Sigmoid colon (tissue), 7 donors: ENCODE measurements around the gene RAB3IL1. TPM values are rescaled to one million over a fixed set of nuclear protein-coding genes. Genes with fewer than 3 reads are reported as not detected.

Experiments used
- DNase-seq: peaks from one replicate; pipeline ENCODE4 v3.0.0-alpha.2; 2019
- H3K27ac ChIP-seq, 4 donors: fragments of 200-600 bp; sonication (generic); one replicate each; pipeline ENCODE4 v1.5.1; 2016 to 2019; ENCODE audit warnings: mild to moderate bottlenecking in 1 of 4
- H3K27me3 ChIP-seq, 3 donors: fragments of 200-600 bp; sonication (generic); one replicate each; pipeline ENCODE4 v1.5.1; 2019; ENCODE audit warnings: mild to moderate bottlenecking in 1 of 3
- H3K36me3 ChIP-seq, 4 donors: fragments of 200-600 bp; sonication (generic); one replicate each; pipeline ENCODE4 v1.5.1; 2016 to 2019
- H3K4me1 ChIP-seq, 4 donors: fragments of 200-600 bp; sonication (generic); one replicate each; pipeline ENCODE4 v1.5.1; 2017 to 2019
- H3K4me3 ChIP-seq, 4 donors: fragments of 200-600 bp; sonication (generic); one replicate each; pipeline ENCODE4 v1.5.1; 2017 to 2019; ENCODE audit warnings: mild to moderate bottlenecking in 2 of 4, moderate library complexity in 1 of 4
- H3K9me3 ChIP-seq, 4 donors: fragments of 200-600 bp in 3 of 4; sonication (generic) in 3 of 4; one replicate each; pipeline versions ENCODE4 v1.5.1 to v1.6.1; 2013 to 2019
- EP300 ChIP-seq, 4 donors: sonication (generic); formaldehyde crosslinking; IDR thresholded peaks; one replicate each; pipeline ENCODE4 v1.6.1; 2017; ENCODE audit warnings: antibody characterized with exemption in 4 of 4
- POLR2A ChIP-seq, 2 donors: fragments of 450-650 bp; IDR thresholded peaks; one replicate each; pipeline ENCODE4 v1.6.1; 2016; ENCODE audit warnings: antibody characterized with exemption in 2 of 2, mild to moderate bottlenecking in 2 of 2, moderate library complexity in 2 of 2
- POLR2AphosphoS5 ChIP-seq, 4 donors: sonication (generic); formaldehyde crosslinking; IDR thresholded peaks; one replicate each; pipeline ENCODE4 v1.6.1; 2017; ENCODE audit warnings: antibody characterized with exemption in 4 of 4
- WGBS, 2 donors: extraction: QIAGEN DNeasy Blood & Tissue Kit; methylation state at CpG; one replicate each; pipeline ENCODE4 v1.1.7; 2013; 5-methylcytosine and 5-hydroxymethylcytosine counted together
- intact Hi-C: fragments of 100-400 bp; cut with DNase I; formaldehyde crosslinking; loops from one replicate; pipeline ENCODE4 v1.15.1; 2023
- polyA plus RNA-seq, 3 donors: library from polyadenylated mRNA; stranded (reverse); fragments of 200-250 nt; gene quantifications; one replicate each; pipeline ENCODE4 v1.2.3, GENCODE V29; 2013
- total RNA-seq, 4 donors: library from RNA; depleted of rRNA; stranded (reverse); fragments of >200 nt; gene quantifications; one replicate each; pipeline ENCODE4 v1.1.0, GENCODE V29; 2016
- TF ChIP-seq, protein P1 (sequence below), 4 experiments: fragments of 450-650 bp in 3 of 4; fragments of 200-600 bp in 1 of 4; IDR thresholded peaks; one replicate each; pipeline ENCODE4 v1.5.1; 2016 to 2019; ENCODE audit warnings: antibody characterized with exemption in 4 of 4, mild to moderate bottlenecking in 3 of 4, moderate library complexity in 2 of 4
- donor health status: healthy with polysubstance abuse.
- donor health status: Bipolar disorder and iron deficiency.
- donor health status: healthy.

Gene RAB3IL1
- total and polyA plus RNA-seq, 7 donors = 5.1 to 23.7 (median 18.0) TPM

DNA sequence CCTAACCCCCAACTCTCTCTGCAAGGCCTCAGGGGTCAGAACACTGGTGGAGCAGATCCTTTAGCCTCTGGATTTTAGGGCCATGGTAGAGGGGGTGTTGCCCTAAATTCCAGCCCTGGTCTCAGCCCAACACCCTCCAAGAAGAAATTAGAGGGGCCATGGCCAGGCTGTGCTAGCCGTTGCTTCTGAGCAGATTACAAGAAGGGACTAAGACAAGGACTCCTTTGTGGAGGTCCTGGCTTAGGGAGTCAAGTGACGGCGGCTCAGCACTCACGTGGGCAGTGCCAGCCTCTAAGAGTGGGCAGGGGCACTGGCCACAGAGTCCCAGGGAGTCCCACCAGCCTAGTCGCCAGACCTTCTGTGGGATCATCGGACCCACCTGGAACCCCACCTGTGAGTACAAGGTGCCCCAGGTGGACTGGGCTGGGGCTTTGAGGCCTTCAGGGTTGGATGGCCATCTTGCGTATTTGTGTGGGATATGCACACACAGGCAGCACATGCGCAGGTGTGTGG lies 32.7 kb upstream of the RAB3IL1 start, which contains the start of gene BEST1:
BEST1 (plus strand) TSS at position 317 of the 513 bp plus-strand sequence. CDS start 1,456 bp downstream, outside the sequence.
- intact Hi-C loops = no loop called here
- peak in 1 of 4 donors; percentile 10 for TF ChIP-seq POLR2AphosphoS5 (IDR thresholded peaks at IDR 0.05)
- TF ChIP-seq, protein P1, sequence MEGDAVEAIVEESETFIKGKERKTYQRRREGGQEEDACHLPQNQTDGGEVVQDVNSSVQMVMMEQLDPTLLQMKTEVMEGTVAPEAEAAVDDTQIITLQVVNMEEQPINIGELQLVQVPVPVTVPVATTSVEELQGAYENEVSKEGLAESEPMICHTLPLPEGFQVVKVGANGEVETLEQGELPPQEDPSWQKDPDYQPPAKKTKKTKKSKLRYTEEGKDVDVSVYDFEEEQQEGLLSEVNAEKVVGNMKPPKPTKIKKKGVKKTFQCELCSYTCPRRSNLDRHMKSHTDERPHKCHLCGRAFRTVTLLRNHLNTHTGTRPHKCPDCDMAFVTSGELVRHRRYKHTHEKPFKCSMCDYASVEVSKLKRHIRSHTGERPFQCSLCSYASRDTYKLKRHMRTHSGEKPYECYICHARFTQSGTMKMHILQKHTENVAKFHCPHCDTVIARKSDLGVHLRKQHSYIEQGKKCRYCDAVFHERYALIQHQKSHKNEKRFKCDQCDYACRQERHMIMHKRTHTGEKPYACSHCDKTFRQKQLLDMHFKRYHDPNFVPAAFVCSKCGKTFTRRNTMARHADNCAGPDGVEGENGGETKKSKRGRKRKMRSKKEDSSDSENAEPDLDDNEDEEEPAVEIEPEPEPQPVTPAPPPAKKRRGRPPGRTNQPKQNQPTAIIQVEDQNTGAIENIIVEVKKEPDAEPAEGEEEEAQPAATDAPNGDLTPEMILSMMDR (IDR thresholded peaks at IDR 0.05) = no peak
- no peak for TF ChIP-seq EP300 (IDR thresholded peaks at IDR 0.05)
- no peak for TF ChIP-seq POLR2A (IDR thresholded peaks at IDR 0.05)
- no peak for DNase-seq
- Histone ChIP-seq H3K4me1 (peaks cover 0 to 42% (median 28%) of the 10 kb centered on the region in 4 donors), H3K27ac (peak within 1 kb of the TSS; percentile 47 to 58 (median 54)), H3K36me3 (no peaks in the 10 kb centered on the region), H3K9me3 (no peaks in the 10 kb centered on the region), H3K27me3 (peaks cover 0 to 4% (median 0%) of the 10 kb centered on the region in 3 donors), H3K4me3 (no peak within 1 kb of the TSS)
- WGBS, 2 donors = 92% methylated on average over 8 of the region's 8 CpGs

DNA sequence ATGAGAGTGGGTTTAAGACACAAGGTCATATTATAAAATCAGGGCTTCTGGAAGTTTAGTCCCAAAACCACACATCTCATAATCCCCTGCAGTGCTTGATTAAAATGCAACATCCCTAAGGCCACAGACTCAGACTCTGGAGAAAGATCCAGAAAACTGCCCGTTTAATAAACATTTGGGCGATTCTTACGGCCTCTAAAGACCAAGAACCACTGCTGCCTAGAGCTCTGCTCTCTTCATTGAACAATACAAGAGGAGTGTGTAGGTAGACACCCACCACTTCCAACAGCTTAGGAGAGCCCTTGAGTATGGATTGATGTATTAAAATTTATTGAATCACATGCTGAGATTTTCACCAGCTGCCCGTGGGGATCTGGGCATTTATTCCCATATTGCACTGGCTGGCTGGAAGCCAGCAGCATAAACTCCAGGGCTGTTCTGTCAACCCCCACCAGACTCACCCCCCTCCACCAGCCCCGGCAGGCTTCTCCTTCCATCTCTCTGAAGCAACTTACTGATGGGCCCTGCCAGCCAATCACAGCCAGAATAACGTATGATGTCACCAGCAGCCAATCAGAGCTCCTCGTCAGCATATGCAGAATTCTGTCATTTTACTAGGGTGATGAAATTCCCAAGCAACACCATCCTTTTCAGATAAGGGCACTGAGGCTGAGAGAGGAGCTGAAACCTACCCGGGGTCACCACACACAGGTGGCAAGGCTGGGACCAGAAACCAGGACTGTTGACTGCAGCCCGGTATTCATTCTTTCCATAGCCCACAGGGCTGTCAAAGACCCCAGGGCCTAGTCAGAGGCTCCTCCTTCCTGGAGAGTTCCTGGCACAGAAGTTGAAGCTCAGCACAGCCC lies 32.0 kb upstream of the RAB3IL1 start:
- TF ChIP-seq EP300 (IDR thresholded peaks at IDR 0.05) = no peak
- peak in 3 of 4 donors; percentile 14 to 63 (median 14) for TF ChIP-seq POLR2AphosphoS5 (IDR thresholded peaks at IDR 0.05)
- Histone ChIP-seq H3K36me3 (no peaks in the 10 kb centered on the region), H3K27ac (peak overlapping the region; percentile 47 to 58 (median 54)), H3K4me1 (peaks cover 0 to 35% (median 22%) of the 10 kb centered on the region in 4 donors), H3K9me3 (no peaks in the 10 kb centered on the region), H3K27me3 (no peaks in the 10 kb centered on the region), H3K4me3 (no peak overlapping the region)
- peak; percentile 95 for DNase-seq
- WGBS, 2 donors = 57 to 61% methylated on average over 9 of the region's 9 CpGs
- intact Hi-C loops = no loop called here

DNA sequence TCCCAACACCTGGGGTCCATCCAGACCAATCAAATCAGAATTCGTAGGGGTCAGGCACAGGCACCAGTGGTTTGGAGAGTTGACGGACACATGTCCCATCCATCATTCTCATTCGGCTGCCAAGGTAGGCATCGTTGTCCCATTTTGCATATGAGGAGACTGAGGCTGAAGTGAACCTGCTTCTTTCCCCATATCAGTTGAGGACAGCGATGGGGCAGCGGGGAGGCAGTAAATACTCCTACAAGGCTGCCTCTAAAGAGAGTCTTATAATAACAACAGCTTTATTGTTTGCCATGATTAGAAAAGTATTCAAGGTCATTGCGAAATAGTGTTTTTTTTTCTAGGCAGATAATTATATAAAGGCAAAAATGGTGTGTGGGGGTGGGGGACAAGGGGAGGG lies 31.1 kb upstream of the RAB3IL1 start:
- 72 to 89% methylated on average over 7 of the region's 7 CpGs for WGBS, 2 donors
- H3K27me3 ChIP-seq = no peaks in the 10 kb centered on the region
- TF ChIP-seq POLR2A (IDR thresholded peaks at IDR 0.05) (no peak), POLR2AphosphoS5 (IDR thresholded peaks at IDR 0.05) (no peak), EP300 (IDR thresholded peaks at IDR 0.05) (no peak)
- TF ChIP-seq, protein P1 (IDR thresholded peaks at IDR 0.05) = no peak
- no peaks in the 10 kb centered on the region for H3K36me3 ChIP-seq
- no peak overlapping the region for H3K4me3 ChIP-seq
- peak; percentile 53 for DNase-seq
- H3K27ac ChIP-seq = peak overlapping the region in 2 of 4 donors; percentile 53 to 54
- H3K9me3 ChIP-seq = no peaks in the 10 kb centered on the region
- peaks cover 0 to 31% (median 22%) of the 10 kb centered on the region in 4 donors for H3K4me1 ChIP-seq
- intact Hi-C loops = no loop called here

DNA sequence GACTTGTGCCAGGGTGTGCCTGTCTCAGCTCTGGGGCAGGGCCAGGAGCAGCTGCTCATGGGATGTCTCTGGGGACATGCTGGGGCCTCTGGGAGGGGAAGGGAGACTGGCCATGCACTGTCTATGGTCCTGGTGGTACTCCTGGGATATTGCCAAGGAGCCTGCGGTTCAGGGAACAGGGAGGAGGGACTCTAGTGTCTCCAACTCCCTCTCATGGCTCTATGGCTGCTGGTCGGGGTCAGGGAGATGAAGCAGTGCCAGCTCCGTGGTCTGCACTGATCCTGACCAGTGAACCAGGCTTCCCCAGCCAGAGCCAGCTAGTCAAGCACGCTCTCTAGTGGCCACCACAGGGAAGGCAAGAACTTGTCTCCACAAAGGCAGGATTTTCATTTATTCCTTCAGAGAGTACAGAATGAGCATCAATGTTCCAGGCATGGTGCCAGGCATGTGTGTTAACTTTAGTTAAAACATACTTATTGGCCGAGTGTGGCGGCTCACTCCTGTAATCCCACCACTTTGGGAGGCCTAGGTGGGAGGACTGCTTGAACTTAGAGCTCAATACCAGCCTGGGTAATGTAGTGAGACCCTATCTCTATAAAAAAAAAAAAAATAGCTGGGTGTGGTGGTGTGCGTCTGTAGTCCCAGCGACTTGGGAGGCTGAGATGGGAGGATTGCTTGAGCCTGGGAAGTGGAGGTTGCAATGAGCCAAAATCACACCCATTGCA lies 30.3 kb upstream of the RAB3IL1 start:
- H3K36me3 ChIP-seq = no peaks in the 10 kb centered on the region
- intact Hi-C loops = loop anchor here (1.0 to 2.0 kb wide), 3 partner anchors 48 to 151 kb away; no protein-coding TSS in a partner anchor
- no peak overlapping the region for H3K4me3 ChIP-seq
- peaks cover 0 to 31% (median 22%) of the 10 kb centered on the region in 4 donors for H3K4me1 ChIP-seq
- no peaks in the 10 kb centered on the region for H3K27me3 ChIP-seq
- no peak overlapping the region for H3K27ac ChIP-seq
- TF ChIP-seq POLR2AphosphoS5 (IDR thresholded peaks at IDR 0.05) (peak in 2 of 4 donors; percentile 43 to 45), EP300 (IDR thresholded peaks at IDR 0.05) (no peak), POLR2A (IDR thresholded peaks at IDR 0.05) (no peak)
- TF ChIP-seq, protein P1 (IDR thresholded peaks at IDR 0.05) = peak; percentile 78 to 92 (median 86)
- peak; percentile 95 for DNase-seq
- H3K9me3 ChIP-seq = no peaks in the 10 kb centered on the region
- WGBS, 2 donors = 4 to 6% methylated on average over 8 of the region's 8 CpGs
